H9 (cell line): ENCODE measurements around the gene COG2. TPM values are rescaled to one million over a fixed set of nuclear protein-coding genes. Genes with fewer than 3 reads are reported as not detected.

Experiments used
- DNase-seq: peaks from one replicate; pipeline ENCODE4 v3.0.0-alpha.2; 2017
- H2AFZ ChIP-seq: one replicate; pipeline ENCODE4 v1.6.1; 2013; ENCODE audit warnings: mild to moderate bottlenecking, low read length, control low read depth, moderate library complexity
- H2AK5ac ChIP-seq: 2 replicates; pipeline ENCODE4 v1.6.1; 2013; ENCODE audit warnings: low read length, control low read depth, mixed read lengths; ENCODE audit not compliant: insufficient read length
- H2BK120ac ChIP-seq: one replicate; pipeline ENCODE4 v1.6.1; 2013; ENCODE audit warnings: low read depth, mild to moderate bottlenecking, low read length, control low read depth, inconsistent platforms; ENCODE audit not compliant: poor library complexity, severe bottlenecking
- H2BK12ac ChIP-seq: 2 replicates; pipeline ENCODE4 v1.6.1; 2013; ENCODE audit warnings: low read length, control low read depth, mixed read lengths, low read depth; ENCODE audit not compliant: insufficient read length
- H2BK15ac ChIP-seq: 2 replicates; pipeline ENCODE4 v1.6.1; 2013; ENCODE audit warnings: low read depth, low read length, control low read depth
- H2BK20ac ChIP-seq: one replicate; pipeline ENCODE4 v1.6.1; 2013; ENCODE audit warnings: low read depth, mild to moderate bottlenecking, low read length, control low read depth, inconsistent platforms; ENCODE audit not compliant: poor library complexity, severe bottlenecking
- H2BK5ac ChIP-seq: 2 replicates; pipeline ENCODE4 v1.6.1; 2013; ENCODE audit warnings: low read length, control low read depth, mixed read lengths; ENCODE audit not compliant: insufficient read length
- H3K14ac ChIP-seq: 2 replicates; pipeline ENCODE4 v1.6.1; 2013; ENCODE audit warnings: low read length, control low read depth; ENCODE audit not compliant: insufficient read depth
- H3K18ac ChIP-seq: 2 replicates; pipeline ENCODE4 v1.6.1; 2013; ENCODE audit warnings: low read depth, mild to moderate bottlenecking, mixed read lengths, low read length, control low read depth; ENCODE audit not compliant: insufficient read length
- H3K23ac ChIP-seq: 2 replicates; pipeline ENCODE4 v1.6.1; 2013; ENCODE audit warnings: low read length, control low read depth, mixed read lengths, low read depth; ENCODE audit not compliant: insufficient read length
- H3K23me2 ChIP-seq: 2 replicates; pipeline ENCODE4 v1.6.1; 2013; ENCODE audit warnings: low read depth, mild to moderate bottlenecking, mixed read lengths, low read length, control low read depth; ENCODE audit not compliant: insufficient read length, poor library complexity, severe bottlenecking
- H3K27ac ChIP-seq: 2 replicates; pipeline ENCODE4 v1.5.1; 2013; ENCODE audit warnings: low read length, control low read depth, mixed read lengths, low read depth; ENCODE audit not compliant: insufficient read length
- H3K27me3 ChIP-seq: 2 replicates; pipeline ENCODE4 v1.6.1; 2013; ENCODE audit warnings: low read length, control low read depth, inconsistent platforms; ENCODE audit not compliant: insufficient read depth
- H3K4ac ChIP-seq: 2 replicates; pipeline ENCODE4 v1.6.1; 2013; ENCODE audit warnings: low read depth, mild to moderate bottlenecking, control low read depth, inconsistent platforms, low read length, moderate library complexity
- H3K4me1 ChIP-seq: 2 replicates; pipeline ENCODE4 v1.6.1; 2013; ENCODE audit warnings: low read length, control low read depth, inconsistent platforms; ENCODE audit not compliant: insufficient read depth
- H3K4me2 ChIP-seq: 2 replicates; pipeline ENCODE4 v1.6.1; 2013; ENCODE audit warnings: low read length, control low read depth, mixed read lengths; ENCODE audit not compliant: insufficient read length, insufficient read depth
- H3K56ac ChIP-seq: 2 replicates; pipeline ENCODE4 v1.6.1; 2013; ENCODE audit warnings: low read depth, mild to moderate bottlenecking, mixed read lengths, low read length, control low read depth; ENCODE audit not compliant: insufficient read length
- H3K79me1 ChIP-seq: 2 replicates; pipeline ENCODE4 v1.6.1; 2013; ENCODE audit warnings: low read depth, mild to moderate bottlenecking, moderate library complexity, low read length, control low read depth, inconsistent platforms; ENCODE audit not compliant: insufficient read depth, poor library complexity, severe bottlenecking
- H3K79me2 ChIP-seq: 2 replicates; pipeline ENCODE4 v1.6.1; 2013; ENCODE audit warnings: low read length, control low read depth, inconsistent platforms; ENCODE audit not compliant: insufficient read depth
- H3K9ac ChIP-seq: 2 replicates; pipeline ENCODE4 v1.6.1; 2013; ENCODE audit warnings: low read length, control low read depth, mixed read lengths; ENCODE audit not compliant: insufficient read length; ENCODE audit errors: extremely low read depth
- H3K9me3 ChIP-seq: one replicate; pipeline ENCODE4 v1.6.1; 2013; ENCODE audit warnings: low read depth, low read length, inconsistent platforms; ENCODE audit not compliant: control insufficient read depth
- H3T11ph ChIP-seq: one replicate; pipeline ENCODE4 v1.6.1; 2013; ENCODE audit warnings: mild to moderate bottlenecking, low read length, control low read depth, inconsistent platforms
- H4K20me1 ChIP-seq: one replicate; pipeline ENCODE4 v1.6.1; 2013; ENCODE audit not compliant: control insufficient read depth, insufficient read length, insufficient read depth
- H4K5ac ChIP-seq: 2 replicates; pipeline ENCODE4 v1.6.1; 2013; ENCODE audit warnings: low read depth, mild to moderate bottlenecking, mixed read lengths, low read length, control low read depth; ENCODE audit not compliant: insufficient read length
- H4K8ac ChIP-seq: replicated peaks from 2 replicates; pipeline ENCODE4 v1.6.1; 2013; ENCODE audit warnings: low read length, control low read depth, mixed read lengths, low read depth; ENCODE audit not compliant: insufficient read length
- H4K91ac ChIP-seq: 2 replicates; pipeline ENCODE4 v1.6.1; 2013; ENCODE audit warnings: low read depth, mild to moderate bottlenecking, moderate library complexity, mixed read lengths, low read length, control low read depth; ENCODE audit not compliant: insufficient read length
- H3K27ac Mint-ChIP-seq, 3 experiments: 2 replicates in 2 of 3; 3 replicates in 1 of 3; pipeline ENCODE4 v1.8.0; 2020 to 2021; ENCODE audit warnings: mixed read lengths in 3 of 3, mild to moderate bottlenecking in 1 of 3, moderate library complexity in 1 of 3
- H3K27me3 Mint-ChIP-seq: 2 replicates; pipeline ENCODE4 v1.8.0; 2021; ENCODE audit warnings: low read depth, mild to moderate bottlenecking, moderate library complexity, mixed read lengths
- H3K36me3 Mint-ChIP-seq, 3 experiments: 2 replicates in 2 of 3; 3 replicates in 1 of 3; pipeline ENCODE4 v1.8.0; 2020 to 2021; ENCODE audit warnings: low read depth in 3 of 3, mixed read lengths in 3 of 3; ENCODE audit not compliant: insufficient read depth in 1 of 3
- H3K4me1 Mint-ChIP-seq, 2 experiments: 2 replicates each; pipeline ENCODE4 v1.8.0; 2020; ENCODE audit warnings: mixed read lengths in 2 of 2
- H3K4me3 Mint-ChIP-seq, 2 experiments: 2 replicates in 1 of 2; 3 replicates in 1 of 2; pipeline ENCODE4 v1.8.0; 2020 to 2021; ENCODE audit warnings: mild to moderate bottlenecking in 2 of 2, mixed read lengths in 2 of 2, moderate library complexity in 1 of 2
- H3K9me3 Mint-ChIP-seq, 2 experiments: 2 replicates in 1 of 2; 3 replicates in 1 of 2; pipeline ENCODE4 v1.8.0; 2020; ENCODE audit warnings: mild to moderate bottlenecking in 2 of 2, mixed read lengths in 2 of 2, moderate library complexity in 1 of 2
- WGBS: extraction: QIAGEN DNeasy Blood & Tissue Kit; methylation state at CpG from one replicate; pipeline ENCODE4 v1.1.7; 2013; ENCODE audit warnings: missing lambda C conversion rate, low lambda C conversion rate, mixed read lengths; ENCODE audit not compliant: insufficient read length; ENCODE audit errors: extremely low coverage; 5-methylcytosine and 5-hydroxymethylcytosine counted together
- total RNA-seq: library from RNA; stranded (reverse); gene quantifications from 2 replicates; pipeline ENCODE4 v1.2.1, GENCODE V29; 2021
- TF ChIP-seq, protein P1 (sequence below): fragments of 200-600 bp; sonication (generic); conservative IDR thresholded peaks from 3 replicates; pipeline ENCODE4 v1.8.0; 2021; ENCODE audit warnings: antibody characterized with exemption, mild to moderate bottlenecking

Gene COG2
- total RNA-seq, 1 experiment from 2014 or later: 42.2 TPM

GRCh38 chr1:230710543-230710904 is 68.2 kb downstream of the COG2 start:
- H2BK120ac ChIP-seq: no peak overlapping the region
- no peaks in the 10 kb centered on the region for H4K20me1 ChIP-seq
- no peaks in the 10 kb centered on the region for H3K9me3 ChIP-seq
- DNase-seq: no peak
- no peak overlapping the region for H2BK15ac ChIP-seq
- no peak overlapping the region for H3K4me2 ChIP-seq
- Mint-ChIP-seq H3K27ac (no peak overlapping the region), H3K4me3 (no peak overlapping the region), H3K9me3 (no peaks in the 10 kb centered on the region), H3K4me1 (peaks cover 13 to 20% of the 10 kb centered on the region in 2 experiments), H3K27me3 (peaks cover 24% of the 10 kb centered on the region), H3K36me3 (no peaks in the 10 kb centered on the region)
- no peaks in the 10 kb centered on the region for H3K23me2 ChIP-seq
- H3T11ph ChIP-seq: no peak overlapping the region
- no peak overlapping the region for H3K23ac ChIP-seq
- no peak overlapping the region for H3K9ac ChIP-seq
- H2BK5ac ChIP-seq: no peak overlapping the region
- H3K4me1 ChIP-seq: no peaks in the 10 kb centered on the region
- TF ChIP-seq, protein P1, sequence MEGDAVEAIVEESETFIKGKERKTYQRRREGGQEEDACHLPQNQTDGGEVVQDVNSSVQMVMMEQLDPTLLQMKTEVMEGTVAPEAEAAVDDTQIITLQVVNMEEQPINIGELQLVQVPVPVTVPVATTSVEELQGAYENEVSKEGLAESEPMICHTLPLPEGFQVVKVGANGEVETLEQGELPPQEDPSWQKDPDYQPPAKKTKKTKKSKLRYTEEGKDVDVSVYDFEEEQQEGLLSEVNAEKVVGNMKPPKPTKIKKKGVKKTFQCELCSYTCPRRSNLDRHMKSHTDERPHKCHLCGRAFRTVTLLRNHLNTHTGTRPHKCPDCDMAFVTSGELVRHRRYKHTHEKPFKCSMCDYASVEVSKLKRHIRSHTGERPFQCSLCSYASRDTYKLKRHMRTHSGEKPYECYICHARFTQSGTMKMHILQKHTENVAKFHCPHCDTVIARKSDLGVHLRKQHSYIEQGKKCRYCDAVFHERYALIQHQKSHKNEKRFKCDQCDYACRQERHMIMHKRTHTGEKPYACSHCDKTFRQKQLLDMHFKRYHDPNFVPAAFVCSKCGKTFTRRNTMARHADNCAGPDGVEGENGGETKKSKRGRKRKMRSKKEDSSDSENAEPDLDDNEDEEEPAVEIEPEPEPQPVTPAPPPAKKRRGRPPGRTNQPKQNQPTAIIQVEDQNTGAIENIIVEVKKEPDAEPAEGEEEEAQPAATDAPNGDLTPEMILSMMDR: no peak
- H2BK12ac ChIP-seq: no peak overlapping the region
- no peak overlapping the region for H2AFZ ChIP-seq
- no peak overlapping the region for H2AK5ac ChIP-seq
- H4K91ac ChIP-seq: no peak overlapping the region
- no peak overlapping the region for H3K4ac ChIP-seq
- no peak overlapping the region for H2BK20ac ChIP-seq
- WGBS: no CpG with 5 or more reads among the region's 8 CpGs
- H3K56ac ChIP-seq: no peak overlapping the region
- H3K79me1 ChIP-seq: no peaks in the 10 kb centered on the region
- no peak overlapping the region for H3K18ac ChIP-seq
- H3K27ac ChIP-seq: no peak overlapping the region
- H3K27me3 ChIP-seq: no peaks in the 10 kb centered on the region
- H4K8ac ChIP-seq: no peak overlapping the region
- no peaks in the 10 kb centered on the region for H3K79me2 ChIP-seq
- no peak overlapping the region for H4K5ac ChIP-seq
- no peak overlapping the region for H3K14ac ChIP-seq
